Measurements from ENCODE around the gene C2CD4B. TPM values are rescaled to one million over a fixed set of nuclear protein-coding genes. Genes with fewer than 3 reads are reported as not detected.

Gene C2CD4B
- total and polyA plus RNA-seq, 2 of the 13 experiments (the other 11 are each of a cell fraction or from before 2014, with no cell fraction given), result not detected

- TF ChIP-seq ZBTB43 (CRISPR knock-in tag; conservative IDR thresholded peaks at IDR 0.05) (no peak), ZNF281 (CRISPR knock-in tag; IDR thresholded peaks at IDR 0.05; ENCODE audit: borderline replicate concordance) (no peak), ELF3 (CRISPR knock-in tag; IDR thresholded peaks at IDR 0.05) (peak; percentile 74), RNF2 (conservative IDR thresholded peaks at IDR 0.05; ENCODE audit: low read depth) (no peak), HOMEZ (CRISPR knock-in tag; IDR thresholded peaks at IDR 0.05; ENCODE audit: low read depth) (no peak), HOXA7 (CRISPR knock-in tag; IDR thresholded peaks at IDR 0.05) (no peak), ZNF446 (CRISPR knock-in tag; IDR thresholded peaks at IDR 0.05) (no peak), MED13 (CRISPR knock-in tag; IDR thresholded peaks at IDR 0.05) (no peak), CENPX (CRISPR knock-in tag; IDR thresholded peaks at IDR 0.05) (no peak), TBP (CRISPR knock-in tag; IDR thresholded peaks at IDR 0.05) (no peak), HNF1A (IDR thresholded peaks at IDR 0.05; ENCODE audit: low read depth) (peak; percentile 87), HNF1A (CRISPR knock-in tag; IDR thresholded peaks at IDR 0.05; ENCODE audit: borderline replicate concordance) (peak; percentile 42; the same call in 1 of the 2 replicates), NRL (CRISPR knock-in tag; IDR thresholded peaks at IDR 0.05; ENCODE audit: borderline replicate concordance) (no peak), JUND (CRISPR knock-in tag; IDR thresholded peaks at IDR 0.05) (no peak), HDAC1 (CRISPR knock-in tag; IDR thresholded peaks at IDR 0.05) (no peak), WIZ (CRISPR knock-in tag; IDR thresholded peaks at IDR 0.05) (no peak), SNAPC2 (CRISPR knock-in tag; IDR thresholded peaks at IDR 0.05) (no peak), MYC (CRISPR knock-in tag; IDR thresholded peaks at IDR 0.05; ENCODE audit: borderline replicate concordance) (no peak), ELF4 (CRISPR knock-in tag; IDR thresholded peaks at IDR 0.05; ENCODE audit: borderline replicate concordance) (no peak), SIN3A (IDR thresholded peaks at IDR 0.05; ENCODE audit: borderline replicate concordance, low read depth, low read length) (no peak)
Measured at GRCh38 chr15:62115847-62116246, 49.2 kb downstream of the C2CD4B start (continued).
